ENCODE data around the gene LRRC15.

Gene LRRC15

DNA sequence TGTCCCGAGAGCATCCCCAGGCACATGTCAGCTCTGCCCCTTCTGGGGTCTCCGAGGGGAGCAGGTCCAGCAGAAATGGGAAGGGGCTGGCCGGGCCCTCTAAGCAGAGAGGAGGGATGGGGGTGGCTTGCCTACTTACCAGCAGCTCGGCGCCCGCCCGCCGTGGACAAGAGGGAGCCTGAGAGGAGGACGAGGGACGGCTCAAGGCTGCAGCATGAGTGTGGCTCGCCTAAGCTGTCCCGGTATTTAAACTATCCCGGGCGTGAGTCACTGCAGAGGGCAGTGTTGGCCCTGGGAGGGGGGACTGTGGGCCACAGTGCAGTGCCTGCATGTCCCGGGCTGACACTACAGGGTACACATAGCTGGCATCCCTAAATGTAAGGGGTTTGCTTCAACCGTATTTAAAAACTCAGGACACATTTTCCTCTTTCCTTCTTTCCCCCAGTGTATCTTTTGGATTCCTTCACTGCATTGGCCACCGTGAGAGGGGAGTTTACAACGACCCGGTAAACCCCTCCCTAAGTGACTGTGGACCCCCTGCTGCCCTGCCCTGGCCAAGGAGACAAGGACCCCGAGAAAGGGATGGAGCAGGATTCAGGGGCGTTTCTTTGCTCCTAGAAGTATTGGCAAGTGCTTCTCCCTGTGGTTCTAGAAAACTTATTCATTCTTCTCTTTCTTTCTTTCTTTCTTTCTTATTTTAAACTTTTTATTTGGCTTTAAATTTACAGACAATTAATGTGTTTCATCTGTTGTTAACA is at the start of gene LRRC15:
LRRC15 (minus strand) TSS at position 222 of the 758 bp plus-strand sequence. CDS start 8,700 bp downstream, outside the sequence.
- no peak for DNase-seq (ENCODE audit: low read depth)

DNA sequence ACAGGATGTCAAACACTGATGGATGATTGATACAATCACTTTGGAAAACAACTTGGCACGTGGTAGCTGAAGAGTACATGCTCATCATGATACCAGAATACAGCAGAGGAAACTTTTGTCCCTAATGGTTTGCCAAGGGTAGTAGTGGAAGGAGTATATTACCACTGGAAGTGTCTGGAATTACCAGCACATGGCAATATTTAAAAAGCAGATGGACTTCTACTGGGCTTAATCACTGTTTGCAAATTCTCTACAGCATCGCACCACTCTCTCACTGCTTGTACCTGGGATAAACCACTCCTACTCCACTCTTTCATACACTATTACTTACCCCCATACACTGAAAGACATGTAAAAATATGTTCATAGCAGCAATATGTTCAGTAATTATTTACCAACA is 49.1 kb upstream of the LRRC15 start:
- DNase-seq (ENCODE audit: low read depth), result no peak

DNA sequence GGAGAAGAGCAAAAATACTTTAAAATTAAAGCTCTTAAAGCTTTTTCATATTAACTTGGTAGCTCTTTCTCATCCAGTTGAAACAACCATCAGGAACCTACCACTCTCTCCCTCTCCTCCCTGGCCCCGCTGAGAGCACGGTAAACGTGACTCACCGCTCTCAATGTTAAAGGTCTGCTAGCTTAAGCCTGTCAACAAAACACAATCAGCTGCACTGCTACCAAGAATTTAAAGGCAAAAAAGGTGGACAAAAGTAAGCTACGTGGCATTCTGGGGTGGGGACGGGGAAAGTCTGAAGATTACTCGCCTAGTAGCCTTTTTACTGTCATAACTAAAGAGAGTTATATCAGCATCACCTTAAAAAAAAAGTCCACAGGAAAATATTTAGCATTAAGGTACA is 37.9 kb upstream of the LRRC15 start:
- no peak for DNase-seq (ENCODE audit: low read depth)

DNA sequence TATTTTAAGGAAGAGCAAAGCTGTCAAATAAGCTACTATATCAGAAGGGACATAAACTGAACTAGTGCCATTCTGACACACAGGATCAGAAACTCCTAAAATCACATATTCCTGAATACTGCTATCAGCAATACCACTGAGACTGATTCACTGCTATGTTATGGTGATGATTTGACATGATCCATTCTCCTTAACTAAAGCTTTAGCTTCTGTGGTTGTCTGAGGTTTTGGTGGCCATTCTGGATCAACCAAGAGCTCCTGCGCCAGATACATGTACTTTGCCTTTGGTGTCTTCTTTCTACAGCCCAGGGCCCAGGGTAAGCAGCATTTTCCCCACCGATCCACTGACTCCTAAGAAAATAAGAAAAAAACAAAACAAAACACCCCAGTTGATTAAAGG is 36.2 kb upstream of the LRRC15 start:
- DNase-seq (ENCODE audit: low read depth), result no peak

DNA sequence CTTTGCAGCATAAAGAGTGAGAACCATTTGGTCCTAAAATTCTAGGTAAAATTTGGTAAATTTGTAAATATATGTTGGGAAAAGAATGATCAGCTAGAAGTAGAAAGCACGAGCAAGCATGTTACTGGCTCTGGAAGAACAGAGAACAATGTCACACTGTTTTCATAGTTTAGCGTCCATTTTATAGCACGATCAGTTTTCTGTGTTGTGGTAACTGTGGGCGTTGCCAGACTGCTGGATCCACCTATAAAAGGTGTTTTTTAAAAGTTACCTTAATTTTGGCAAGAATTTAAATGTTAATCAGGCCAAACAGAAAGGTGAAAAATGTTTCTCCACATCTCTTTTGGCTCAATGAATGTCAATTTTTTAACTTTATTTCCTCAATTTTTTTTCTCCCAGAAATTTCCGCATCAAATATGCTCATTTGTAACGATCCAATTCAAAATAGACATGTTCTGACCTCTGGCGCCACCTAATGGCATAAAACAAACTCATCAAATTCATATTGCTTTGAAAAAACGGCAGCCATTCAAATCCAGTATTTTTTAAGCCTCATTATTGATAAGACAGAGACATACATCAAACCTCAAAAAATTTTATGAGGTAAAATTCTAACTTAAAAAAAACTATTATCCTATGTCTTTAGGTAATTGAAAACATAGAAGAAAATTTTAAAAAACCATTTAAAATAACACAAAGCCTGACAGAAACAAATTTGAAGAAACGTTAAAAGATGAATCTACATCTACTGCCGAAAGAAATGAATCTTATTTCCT is 35.0 kb upstream of the LRRC15 start:
- DNase-seq (ENCODE audit: low read depth), result peak; percentile 28

DNA sequence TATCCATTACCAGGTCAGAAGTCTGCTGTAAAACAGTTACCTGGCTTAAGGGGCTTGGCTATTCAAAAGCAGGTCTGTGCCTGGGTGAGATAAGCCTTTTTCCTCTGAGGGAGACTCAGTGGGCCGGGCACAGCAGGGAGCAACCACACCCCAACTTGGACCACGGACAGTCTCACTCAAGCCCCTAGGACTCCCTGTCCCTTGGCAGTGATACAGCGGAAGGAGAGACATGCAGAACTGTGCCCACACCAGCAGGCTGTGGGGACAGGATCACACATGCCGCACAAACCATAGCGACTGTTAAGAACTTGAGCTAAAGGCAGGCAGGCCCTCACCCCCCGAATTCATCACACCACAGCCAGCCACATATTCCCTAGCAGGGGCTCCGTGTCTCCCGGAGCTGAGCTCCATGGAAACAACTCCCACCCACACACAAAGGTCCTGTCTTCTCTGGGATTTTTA is 32.4 kb upstream of the LRRC15 start:
- DNase-seq (ENCODE audit: low read depth), result no peak

DNA sequence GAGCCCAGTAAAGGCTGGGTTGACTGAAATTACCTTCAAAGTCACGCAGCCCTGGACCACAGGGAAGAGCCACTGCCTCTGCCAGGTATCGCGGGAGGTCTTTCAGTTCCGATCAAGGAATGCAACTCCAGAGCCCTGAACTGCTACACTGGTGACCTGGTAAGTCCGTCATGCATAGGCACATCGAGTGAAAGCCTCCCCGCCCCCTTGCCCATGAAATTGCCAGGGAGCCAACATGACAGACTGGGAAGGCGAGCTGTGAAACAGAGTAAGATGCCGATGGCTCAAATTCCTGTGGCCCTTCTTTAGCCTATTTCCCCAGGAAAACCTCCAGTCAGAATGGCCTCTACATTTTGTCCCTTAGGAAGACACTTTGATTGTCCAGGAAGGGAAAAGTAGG is 31.8 kb upstream of the LRRC15 start:
- no peak for DNase-seq (ENCODE audit: low read depth)

DNA sequence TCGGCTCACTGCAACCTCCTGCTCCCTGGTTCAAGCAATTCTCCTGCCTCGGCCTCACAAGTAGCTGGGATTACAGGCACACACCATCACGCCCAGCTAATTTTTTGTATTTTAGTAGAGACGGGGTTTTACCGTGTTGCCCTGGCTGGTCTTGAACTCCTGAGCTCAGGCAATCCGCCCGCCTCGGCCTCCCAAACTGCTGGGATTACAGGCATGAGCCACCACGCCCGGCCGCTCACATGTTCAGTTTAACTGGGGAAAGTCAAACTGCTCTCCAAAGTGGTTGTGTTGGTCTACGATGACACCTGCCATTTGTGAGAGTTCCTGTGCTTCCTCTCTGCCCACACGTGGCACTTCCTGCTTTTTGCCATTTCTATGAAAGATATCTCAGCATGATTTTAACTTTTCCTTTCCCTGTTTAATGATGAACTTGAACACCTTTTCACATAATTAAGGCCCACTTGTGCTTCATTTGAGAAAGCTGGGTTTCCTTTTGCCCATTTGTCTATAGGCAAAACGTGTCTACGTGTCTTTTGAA is 30.4 kb upstream of the LRRC15 start:
- no peak for DNase-seq (ENCODE audit: low read depth)

DNA sequence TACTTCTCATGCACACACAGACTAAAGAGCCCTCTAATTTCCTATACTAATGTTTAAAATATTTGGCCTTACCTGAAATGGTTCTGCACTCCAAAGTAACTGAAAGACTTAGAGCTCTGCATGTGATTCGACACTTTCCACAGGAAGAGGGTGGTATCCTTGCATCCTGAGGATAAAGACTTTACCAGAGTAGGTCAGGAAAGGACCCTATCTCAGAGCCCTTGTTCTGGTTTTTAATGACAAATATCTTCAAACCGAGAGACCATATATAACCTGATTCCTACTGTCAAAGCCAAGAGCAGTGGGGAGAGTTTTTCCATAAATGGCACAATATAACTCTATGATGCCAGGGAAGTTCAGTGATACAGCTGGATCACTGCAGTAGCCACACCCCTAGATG is 29.6 kb upstream of the LRRC15 start, which contains the start of gene GP5:
GP5 (minus strand) TSS at position 101 of the 400 bp plus-strand sequence. CDS start 984 bp downstream, outside the sequence.
- no peak for DNase-seq (ENCODE audit: low read depth)

DNA sequence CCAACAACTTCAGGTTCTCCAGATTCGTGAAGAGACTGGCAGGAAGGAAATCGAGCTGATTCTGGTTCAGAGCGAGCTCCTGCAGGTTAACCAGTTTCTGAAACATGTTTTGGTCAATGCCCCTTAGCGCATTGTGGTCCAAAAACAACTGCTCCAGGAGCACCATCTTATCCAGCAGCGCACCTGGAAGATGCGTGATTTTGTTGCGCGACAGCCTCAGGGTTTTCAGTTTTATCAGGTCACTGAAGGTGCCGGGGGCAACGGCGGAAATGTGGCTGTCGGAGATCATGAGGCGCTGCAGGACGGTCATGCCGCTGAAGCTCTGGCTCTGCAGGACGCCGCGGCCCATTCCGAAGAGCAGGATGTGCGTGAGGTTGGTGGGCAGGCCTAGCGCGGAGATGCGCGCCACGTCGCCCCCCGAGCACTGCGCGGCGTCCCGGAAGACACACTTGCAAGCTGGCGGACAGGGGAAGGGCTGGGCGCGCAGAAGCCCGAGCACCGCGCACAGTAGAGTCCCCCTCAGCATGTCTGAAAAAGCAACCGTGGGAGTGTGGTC is 28.3 kb upstream of the LRRC15 start:
- no peak for DNase-seq (ENCODE audit: low read depth)

DNA sequence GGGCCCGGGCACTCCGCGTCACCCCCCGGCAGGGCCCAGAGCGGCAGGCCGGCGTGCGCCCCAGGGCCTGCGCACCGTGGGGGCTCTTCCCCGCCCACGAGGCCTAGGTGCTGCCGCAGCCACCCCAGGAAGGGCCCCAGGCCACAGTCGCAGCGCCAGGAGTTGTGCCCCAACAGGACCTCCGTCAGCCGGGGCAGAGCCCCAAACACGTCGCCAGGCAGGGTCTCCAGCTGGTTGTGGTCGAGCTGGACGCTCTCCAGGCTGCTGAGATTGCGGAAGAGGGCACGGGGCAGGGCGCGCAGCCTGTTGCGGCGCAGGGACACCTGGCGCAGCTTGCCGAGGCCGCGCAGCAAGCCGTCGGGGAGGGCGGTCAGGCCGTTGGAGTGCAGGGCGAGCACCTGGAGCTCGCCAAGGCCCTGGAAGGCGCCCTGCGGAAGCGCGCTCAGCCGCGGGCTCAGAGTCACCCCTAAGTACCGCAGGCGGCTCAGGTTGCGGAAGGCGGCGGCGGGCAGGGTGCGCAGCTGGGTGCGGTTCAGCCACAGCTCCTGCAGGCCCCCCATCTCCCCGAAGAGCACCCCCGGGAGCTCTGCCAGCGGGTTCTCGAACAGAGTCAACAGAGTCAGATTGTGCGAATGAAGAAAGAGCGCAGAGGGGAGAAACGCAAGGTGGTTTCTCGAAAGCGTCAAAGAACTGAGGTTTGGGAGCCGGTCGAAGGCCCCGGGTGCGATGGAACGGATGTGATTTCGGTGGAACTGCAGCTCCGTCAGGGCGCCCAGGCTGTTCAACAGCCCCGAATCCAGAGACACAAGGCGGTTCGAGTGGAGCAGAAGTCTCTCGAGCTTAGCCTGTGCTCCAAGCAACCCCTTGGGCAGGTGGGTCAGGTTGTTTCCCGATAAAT is 27.6 kb upstream of the LRRC15 start:
- DNase-seq (ENCODE audit: low read depth), result no peak

DNA sequence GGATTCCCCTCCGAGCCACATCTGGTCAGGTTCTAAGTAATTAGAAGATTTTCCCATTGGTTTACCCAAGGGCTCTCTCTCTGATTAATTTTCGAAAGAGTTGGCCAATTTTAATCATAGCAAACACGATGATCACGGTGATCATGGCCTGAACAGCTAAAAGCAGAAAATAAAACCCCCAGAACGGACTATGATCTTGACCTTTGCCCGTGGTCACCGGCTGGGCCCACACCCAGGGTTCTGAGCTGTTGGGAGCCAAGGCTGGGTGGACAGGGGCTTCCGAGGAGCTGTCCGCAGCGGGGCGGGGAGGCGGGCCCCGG is 27.0 kb upstream of the LRRC15 start:
- no peak for DNase-seq (ENCODE audit: low read depth)

DNA sequence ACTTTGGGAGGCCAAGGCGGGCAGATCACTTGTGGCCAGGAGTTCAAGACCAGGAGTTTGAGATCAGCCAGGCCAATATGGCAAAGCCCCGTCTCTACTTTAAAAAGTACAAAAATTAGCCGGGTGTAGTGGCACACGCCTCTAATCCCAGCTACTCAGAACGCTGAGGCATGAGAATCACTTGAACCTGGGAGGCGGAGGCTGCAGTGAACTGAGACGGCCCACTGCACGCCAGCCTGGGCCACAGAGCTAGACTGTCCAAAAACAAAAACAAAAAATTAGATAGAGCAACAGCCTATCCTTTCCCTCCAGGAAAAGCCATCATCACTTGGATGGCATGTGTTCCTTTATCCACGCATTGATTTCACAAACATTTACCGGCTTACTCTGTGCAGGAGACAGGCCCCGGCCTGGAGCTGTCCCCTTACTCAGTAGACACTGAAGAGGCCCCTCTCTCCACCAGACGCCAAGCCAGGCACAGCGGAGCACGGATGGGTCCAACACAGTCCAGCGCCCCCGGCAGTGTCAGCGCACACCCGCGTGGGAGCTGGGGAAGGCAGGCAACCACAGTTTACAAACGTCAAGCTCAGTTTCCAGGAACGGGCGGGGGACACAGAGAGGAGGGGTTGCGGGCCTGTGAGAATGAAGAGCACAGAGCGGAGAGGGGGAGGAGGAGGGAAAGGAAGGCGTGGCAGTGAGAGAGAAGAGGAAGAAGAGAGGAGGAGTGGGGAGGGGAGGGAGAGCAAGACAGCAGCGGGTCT is 26.4 kb upstream of the LRRC15 start:
- no peak for DNase-seq (ENCODE audit: low read depth)

DNA sequence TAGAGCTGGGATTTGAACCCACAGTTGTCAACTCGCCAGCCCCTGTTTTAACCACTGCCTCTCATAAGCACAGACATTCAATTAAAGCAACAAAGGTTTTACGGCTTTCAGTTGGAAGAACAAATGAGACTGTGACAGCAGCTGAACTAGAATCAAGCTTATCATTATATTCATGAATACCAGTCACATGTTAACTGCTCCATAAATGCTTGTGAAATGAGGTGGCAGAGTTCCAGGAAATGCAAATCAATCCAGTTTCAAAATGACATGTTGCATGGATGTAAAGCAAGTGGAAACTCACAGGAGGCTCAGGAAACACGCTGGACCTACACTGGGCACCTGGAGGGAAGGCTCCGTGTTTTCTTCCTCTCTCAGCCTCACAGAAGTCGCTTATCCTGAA is 25.7 kb upstream of the LRRC15 start:
- DNase-seq (ENCODE audit: low read depth), result no peak

DNA sequence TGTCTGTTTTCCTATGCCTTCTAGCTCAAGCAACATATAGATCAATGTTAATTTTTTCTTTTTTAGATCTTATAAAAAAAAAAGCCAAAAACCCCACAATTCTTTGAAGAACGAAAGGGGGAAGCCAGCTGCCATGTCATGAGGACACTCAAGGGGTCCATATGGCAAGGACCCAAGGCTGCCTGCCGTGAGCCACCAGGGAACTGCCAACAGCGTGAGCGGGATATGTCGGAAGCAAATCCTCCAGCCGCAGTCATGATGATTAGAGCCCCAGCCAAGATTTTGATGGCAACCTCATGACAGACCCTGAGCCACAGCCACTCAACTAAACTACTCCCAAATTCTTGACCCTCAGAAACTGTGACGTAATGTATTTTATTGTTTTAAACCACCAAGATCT is 23.0 kb upstream of the LRRC15 start:
- no peak for DNase-seq (ENCODE audit: low read depth)

DNA sequence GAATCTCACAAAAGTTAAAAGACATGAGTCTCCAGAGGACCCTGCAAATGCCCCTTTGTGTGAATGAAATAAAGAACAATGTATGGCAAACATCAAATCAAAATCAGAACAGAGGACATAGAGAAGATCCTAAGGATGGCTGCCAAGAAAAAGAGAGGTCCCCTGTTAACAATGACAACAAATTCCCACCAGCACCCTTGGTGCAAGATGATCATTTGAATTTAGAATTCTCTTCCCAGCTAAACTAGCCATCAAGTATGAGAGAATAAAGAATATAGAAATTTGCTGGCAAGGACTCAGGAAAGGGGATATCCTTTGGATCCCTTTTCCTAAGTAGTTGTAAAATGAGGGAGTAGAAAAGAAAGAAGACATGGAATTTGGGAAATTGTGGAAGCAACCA is 21.3 kb upstream of the LRRC15 start:
- no peak for DNase-seq (ENCODE audit: low read depth)

DNA sequence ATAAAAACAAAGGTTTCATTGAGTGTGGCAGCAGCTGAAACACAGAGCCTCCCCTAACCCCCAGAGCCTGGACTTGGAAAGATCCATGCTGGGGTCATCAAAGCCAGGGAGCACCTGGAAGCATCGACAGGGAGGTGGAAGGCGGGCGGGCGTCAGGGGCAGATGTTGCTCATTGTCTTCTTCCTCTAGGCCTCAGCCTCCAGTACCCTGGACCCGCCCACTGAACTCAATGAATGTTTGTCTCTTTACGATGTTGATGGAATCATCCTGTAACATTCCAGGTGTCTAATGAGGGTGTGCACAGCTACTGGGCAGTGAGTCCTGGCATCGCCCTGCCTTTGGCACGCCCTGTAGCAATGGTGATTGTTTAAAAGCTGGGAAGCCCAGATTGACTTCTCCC is 19.7 kb upstream of the LRRC15 start:
- DNase-seq (ENCODE audit: low read depth), result no peak

DNA sequence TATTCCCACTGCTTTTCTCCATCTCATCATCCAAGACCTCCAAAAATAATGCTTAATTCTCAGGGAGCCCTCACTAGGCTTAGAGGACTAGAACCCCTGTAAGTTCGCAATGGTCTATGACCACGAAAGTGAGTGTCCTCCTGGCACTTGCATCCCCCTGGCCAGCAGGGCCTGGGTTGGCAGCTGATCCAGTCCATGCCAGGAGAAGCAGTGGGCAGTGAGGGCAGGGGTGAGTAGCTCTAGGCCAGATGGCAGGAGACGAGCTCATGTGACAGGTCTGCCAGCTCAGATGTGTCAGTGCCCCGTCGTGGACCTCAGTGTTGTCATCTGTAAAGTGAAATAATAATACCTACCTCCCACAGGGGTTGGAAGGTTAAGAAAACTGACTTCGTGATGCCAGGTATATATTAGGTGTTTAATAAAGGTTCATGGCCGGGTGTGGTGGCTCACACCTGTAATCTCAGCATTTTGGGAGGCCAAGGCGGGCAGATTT is 18.4 kb upstream of the LRRC15 start:
- DNase-seq (ENCODE audit: low read depth), result no peak

DNA sequence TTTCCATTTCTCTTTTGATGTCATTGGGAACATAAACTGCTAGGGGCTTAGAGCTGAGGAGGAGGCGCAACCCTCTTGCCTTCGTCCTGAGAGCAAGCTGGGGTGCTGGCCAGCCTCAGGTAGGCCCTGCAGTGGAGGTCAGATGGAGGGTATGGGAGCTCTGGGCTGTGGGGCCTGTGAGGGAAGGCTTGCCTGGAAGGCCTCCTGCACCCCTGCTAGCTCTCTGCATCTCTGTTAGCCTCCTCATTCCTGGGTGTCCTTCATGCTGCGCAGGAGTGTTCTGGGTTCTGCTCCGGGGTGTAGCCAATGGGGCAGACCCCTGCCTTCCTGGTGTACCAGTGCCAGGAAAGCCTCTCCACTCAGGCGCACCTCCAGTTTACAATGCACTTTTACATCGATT is 17.7 kb upstream of the LRRC15 start:
- no peak for DNase-seq (ENCODE audit: low read depth)

DNA sequence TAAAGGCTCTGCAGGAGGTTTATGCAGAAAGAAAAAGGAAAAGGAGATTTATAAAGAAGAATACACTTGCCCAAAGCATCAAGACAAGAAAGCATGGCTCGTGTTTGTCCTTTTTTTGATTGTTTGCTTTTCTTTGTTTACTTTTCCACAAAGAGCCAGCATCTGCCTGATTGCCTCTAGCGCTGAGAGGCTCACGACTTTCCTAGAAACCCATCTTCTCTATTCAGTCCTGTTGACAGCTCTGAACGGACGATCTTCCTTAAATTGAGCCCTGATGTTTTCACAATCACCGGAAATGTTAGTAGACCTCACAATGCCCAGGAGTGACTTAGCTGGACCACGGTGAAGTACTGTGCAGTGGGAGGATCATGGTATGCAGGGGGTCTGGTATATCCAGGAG is 17.1 kb upstream of the LRRC15 start:
- DNase-seq (ENCODE audit: low read depth), result no peak

DNA sequence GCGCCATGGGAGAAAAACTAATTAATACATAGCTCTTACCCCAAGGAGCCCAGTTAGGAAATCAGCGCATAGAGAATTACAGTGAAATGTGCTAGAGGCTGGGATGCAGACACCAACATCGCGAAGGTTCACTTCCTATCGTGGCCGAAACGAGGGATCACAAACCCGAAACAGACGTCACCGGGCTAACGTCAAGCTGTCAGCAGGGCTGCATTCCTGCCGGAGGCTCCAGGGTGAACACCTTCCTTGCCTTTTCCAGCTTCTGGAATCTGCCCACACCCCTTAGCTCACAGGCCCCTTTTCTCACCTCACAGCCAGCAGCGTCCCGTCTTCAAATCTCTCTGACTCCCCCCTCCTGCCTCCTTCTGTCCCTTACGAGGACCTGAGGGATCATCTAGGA is 16.5 kb upstream of the LRRC15 start:
- no peak for DNase-seq (ENCODE audit: low read depth)
